ENCODE results near the gene DNAH9. TPM values are rescaled to one million over a fixed set of nuclear protein-coding genes. Genes with fewer than 3 reads are reported as not detected.

The DNAH9 gene
- total and polyA plus RNA-seq, 2 donors (not counting 1 experiment from before 2014, with no cell fraction given) = not detected

DNA sequence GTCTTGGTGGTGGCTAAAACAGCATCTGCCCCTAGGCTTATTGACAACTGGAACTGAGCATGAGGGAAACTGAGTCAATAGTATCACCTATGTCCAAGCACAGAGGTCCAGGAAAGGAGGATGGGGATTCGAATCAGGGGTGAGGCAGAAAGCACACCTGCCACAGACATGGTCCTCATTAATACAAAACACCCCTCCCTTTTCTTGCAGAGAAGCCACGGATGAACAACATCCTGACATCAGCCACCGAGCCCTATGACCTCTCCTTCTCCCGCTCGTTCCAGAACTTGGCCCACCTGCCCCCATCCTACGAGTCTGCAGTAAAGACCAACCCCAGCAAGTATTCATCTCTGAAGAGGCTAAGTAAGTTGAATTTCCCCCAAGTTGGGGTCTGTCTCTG, 42.7 kb upstream of the DNAH9 start:
- Mint-ChIP-seq H3K9me3 (ENCODE audit: insufficient read depth) (peaks cover 2% of the 10 kb centered on the region), H3K27ac (no peak overlapping the region), H3K27me3 (no peaks in the 10 kb centered on the region), H3K4me1 (no peaks in the 10 kb centered on the region), H3K4me3 (no peak overlapping the region)
- intact Hi-C loops (cut with micrococcal nuclease) = no loop called here
- Histone ChIP-seq H3K4me1 (ENCODE audit: control insufficient read depth in 2 of 2, insufficient read depth in 2 of 2, low read length in 2 of 2) (no peaks in the 10 kb centered on the region), H3K27me3 (replicated peaks in 1 of 4; ENCODE audit: control extremely low read depth in 1 of 4, control insufficient read depth in 3 of 4, insufficient read depth in 4 of 4, low read length in 3 of 4) (no peaks in the 10 kb centered on the region), H4K20me1 (ENCODE audit: control insufficient read depth, insufficient read depth, low read length, poor library complexity, severe bottlenecking) (no peaks in the 10 kb centered on the region), H3K36me3 (replicated peaks in 1 of 2; ENCODE audit: control extremely low read depth in 1 of 2, control insufficient read depth in 1 of 2, extremely low read depth in 1 of 2, insufficient read depth in 2 of 2, low read length in 1 of 2) (no peaks in the 10 kb centered on the region), H2AFZ (ENCODE audit: insufficient read depth, low read depth, low read length, poor library complexity, severe bottlenecking) (no peak overlapping the region), H3K9me3 (ENCODE audit: control extremely low read depth in 1 of 3, control insufficient read depth in 2 of 3, insufficient read depth in 1 of 3, low read length in 2 of 3) (peaks cover 0 to 37% (median 0%) of the 10 kb centered on the region in 3 donors), H3K79me2 (ENCODE audit: control insufficient read depth, insufficient read depth, low read length) (no peaks in the 10 kb centered on the region), H3K9ac (ENCODE audit: low read length) (no peak overlapping the region), H3K27ac (ENCODE audit: low read length in 2 of 2) (no peak overlapping the region), H3K4me3 (ENCODE audit: control extremely low read depth in 1 of 5, extremely low read depth in 1 of 5, insufficient read depth in 1 of 5, low read depth in 2 of 5, low read length in 4 of 5) (no peak overlapping the region), H3K4me2 (replicated peaks; ENCODE audit: low read depth, low read length, poor library complexity, severe bottlenecking) (no peak overlapping the region)
- 79% methylated on average over 6 of the region's 6 CpGs for WGBS (ENCODE audit: insufficient coverage)
- CTCF ChIA-PET = no interaction called here
- POLR2A ChIA-PET = no interaction called here
- ATAC-seq (ENCODE audit: low read depth) (no peak), DNase-seq (no peak)
- no peak for TF ChIP-seq EZH2 (IDR thresholded peaks at IDR 0.05; ENCODE audit: borderline replicate concordance, insufficient read depth, low read depth, low read length, poor library complexity, severe bottlenecking)
- TF ChIP-seq, protein P1, sequence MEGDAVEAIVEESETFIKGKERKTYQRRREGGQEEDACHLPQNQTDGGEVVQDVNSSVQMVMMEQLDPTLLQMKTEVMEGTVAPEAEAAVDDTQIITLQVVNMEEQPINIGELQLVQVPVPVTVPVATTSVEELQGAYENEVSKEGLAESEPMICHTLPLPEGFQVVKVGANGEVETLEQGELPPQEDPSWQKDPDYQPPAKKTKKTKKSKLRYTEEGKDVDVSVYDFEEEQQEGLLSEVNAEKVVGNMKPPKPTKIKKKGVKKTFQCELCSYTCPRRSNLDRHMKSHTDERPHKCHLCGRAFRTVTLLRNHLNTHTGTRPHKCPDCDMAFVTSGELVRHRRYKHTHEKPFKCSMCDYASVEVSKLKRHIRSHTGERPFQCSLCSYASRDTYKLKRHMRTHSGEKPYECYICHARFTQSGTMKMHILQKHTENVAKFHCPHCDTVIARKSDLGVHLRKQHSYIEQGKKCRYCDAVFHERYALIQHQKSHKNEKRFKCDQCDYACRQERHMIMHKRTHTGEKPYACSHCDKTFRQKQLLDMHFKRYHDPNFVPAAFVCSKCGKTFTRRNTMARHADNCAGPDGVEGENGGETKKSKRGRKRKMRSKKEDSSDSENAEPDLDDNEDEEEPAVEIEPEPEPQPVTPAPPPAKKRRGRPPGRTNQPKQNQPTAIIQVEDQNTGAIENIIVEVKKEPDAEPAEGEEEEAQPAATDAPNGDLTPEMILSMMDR (IDR thresholded peaks at IDR 0.05) = no peak

DNA sequence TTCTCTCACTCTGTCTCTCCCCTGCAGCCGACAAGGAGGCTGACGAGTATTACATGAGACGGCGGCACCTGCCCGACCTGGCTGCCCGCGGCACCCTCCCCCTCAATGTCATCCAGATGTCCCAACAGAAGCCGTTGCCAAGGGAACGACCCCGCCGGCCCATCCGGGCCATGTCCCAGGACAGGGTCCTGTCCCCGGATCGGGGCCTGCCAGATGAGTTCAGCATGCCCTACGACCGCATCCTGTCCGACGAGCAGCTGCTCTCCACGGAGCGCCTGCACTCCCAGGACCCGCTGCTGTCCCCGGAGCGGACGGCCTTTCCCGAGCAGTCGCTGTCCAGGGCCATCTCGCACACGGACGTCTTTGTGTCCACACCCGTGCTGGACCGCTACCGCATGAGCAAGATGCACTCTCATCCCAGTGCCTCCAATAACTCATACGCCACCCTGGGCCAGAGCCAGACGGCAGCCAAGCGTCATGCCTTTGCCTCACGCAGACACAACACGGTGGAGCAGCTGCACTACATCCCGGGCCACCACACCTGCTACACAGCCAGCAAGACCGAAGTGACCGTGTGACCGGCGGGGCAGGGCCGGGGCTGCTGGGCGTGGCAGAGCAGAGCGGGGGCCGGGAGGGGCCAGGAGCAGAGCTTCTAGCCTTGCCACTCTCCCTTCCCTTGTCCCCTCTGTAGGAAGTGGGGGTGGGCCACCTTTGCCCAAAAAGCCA, 40.4 kb upstream of the DNAH9 start:
- no peaks in the 10 kb centered on the region for H3K36me3 ChIP-seq (replicated peaks in 1 of 2; ENCODE audit: control extremely low read depth in 1 of 2, control insufficient read depth in 1 of 2, extremely low read depth in 1 of 2, insufficient read depth in 2 of 2, low read length in 1 of 2)
- Mint-ChIP-seq H3K27ac (no peak overlapping the region), H3K9me3 (ENCODE audit: insufficient read depth) (peaks cover 2% of the 10 kb centered on the region), H3K4me3 (no peak overlapping the region), H3K4me1 (no peaks in the 10 kb centered on the region), H3K27me3 (no peaks in the 10 kb centered on the region)
- CTCF ChIA-PET = no interaction called here
- WGBS (ENCODE audit: insufficient coverage) = 96% methylated on average over 42 of the region's 46 CpGs
- no peak overlapping the region for H3K4me3 ChIP-seq (ENCODE audit: control extremely low read depth in 1 of 5, extremely low read depth in 1 of 5, insufficient read depth in 1 of 5, low read depth in 2 of 5, low read length in 4 of 5)
- peaks cover 0 to 38% (median 0%) of the 10 kb centered on the region in 3 donors for H3K9me3 ChIP-seq (ENCODE audit: control extremely low read depth in 1 of 3, control insufficient read depth in 2 of 3, insufficient read depth in 1 of 3, low read length in 2 of 3)
- no peak overlapping the region for H3K9ac ChIP-seq (ENCODE audit: low read length)
- no peaks in the 10 kb centered on the region for H3K4me1 ChIP-seq (ENCODE audit: control insufficient read depth in 2 of 2, insufficient read depth in 2 of 2, low read length in 2 of 2)
- no peaks in the 10 kb centered on the region for H4K20me1 ChIP-seq (ENCODE audit: control insufficient read depth, insufficient read depth, low read length, poor library complexity, severe bottlenecking)
- ATAC-seq (ENCODE audit: low read depth) (no peak), DNase-seq (no peak)
- POLR2A ChIA-PET = no interaction called here
- intact Hi-C loops (cut with micrococcal nuclease) = no loop called here
- H3K4me2 ChIP-seq (replicated peaks; ENCODE audit: low read depth, low read length, poor library complexity, severe bottlenecking) = no peak overlapping the region
- no peak for TF ChIP-seq EZH2 (IDR thresholded peaks at IDR 0.05; ENCODE audit: borderline replicate concordance, insufficient read depth, low read depth, low read length, poor library complexity, severe bottlenecking)
- TF ChIP-seq, protein P1 (IDR thresholded peaks at IDR 0.05) = no peak
- no peaks in the 10 kb centered on the region for H3K79me2 ChIP-seq (ENCODE audit: control insufficient read depth, insufficient read depth, low read length)
- no peak overlapping the region for H2AFZ ChIP-seq (ENCODE audit: insufficient read depth, low read depth, low read length, poor library complexity, severe bottlenecking)
- no peak overlapping the region for H3K27ac ChIP-seq (ENCODE audit: low read length in 2 of 2)
- H3K27me3 ChIP-seq (replicated peaks in 1 of 4; ENCODE audit: control extremely low read depth in 1 of 4, control insufficient read depth in 3 of 4, insufficient read depth in 4 of 4, low read length in 3 of 4) = no peaks in the 10 kb centered on the region
